Type B pancreatic cell (in vitro differentiated cells): ENCODE measurements around the gene SLC6A19. TPM values are rescaled to one million over a fixed set of nuclear protein-coding genes. Genes with fewer than 3 reads are reported as not detected.

ENCODE experiments used
- DNase-seq: peaks from one replicate; pipeline ENCODE4 v3.0.0; 2021; ENCODE audit warnings: mixed read lengths; ENCODE audit not compliant: unreplicated experiment; ENCODE audit errors: extremely low spot score
- H3K27ac Mint-ChIP-seq: 2 replicates; pipeline ENCODE4 v1.8.0; 2021; ENCODE audit warnings: mild to moderate bottlenecking, mixed read lengths
- H3K27me3 Mint-ChIP-seq: 2 replicates; pipeline ENCODE4 v1.8.0; 2021; ENCODE audit warnings: mixed read lengths
- H3K36me3 Mint-ChIP-seq: 2 replicates; pipeline ENCODE4 v1.8.0; 2021; ENCODE audit warnings: mixed read lengths
- H3K4me1 Mint-ChIP-seq: one replicate; pipeline ENCODE4 v1.8.0; 2021; ENCODE audit warnings: mixed read lengths; ENCODE audit not compliant: unreplicated experiment
- H3K4me3 Mint-ChIP-seq: 2 replicates; pipeline ENCODE4 v1.8.0; 2021; ENCODE audit warnings: mild to moderate bottlenecking, mixed read lengths
- H3K9me3 Mint-ChIP-seq: 2 replicates; pipeline ENCODE4 v1.8.0; 2021; ENCODE audit warnings: mixed read lengths
- total RNA-seq: library from RNA; stranded (reverse); gene quantifications from 2 replicates; pipeline ENCODE4 v1.2.1, GENCODE V29; 2021; ENCODE audit warnings: low replicate concordance
- TF ChIP-seq, protein P1 (sequence below): fragments of 200-600 bp; sonication (generic); conservative IDR thresholded peaks from 2 replicates; pipeline ENCODE4 v1.5.0; 2021; ENCODE audit warnings: antibody characterized with exemption, mild to moderate bottlenecking

SLC6A19 gene
- total RNA-seq, 1 donor from 2014 or later: 12.6 TPM

- no peak overlapping the region for H3K27ac Mint-ChIP-seq
- H3K27me3 Mint-ChIP-seq: no peaks in the 10 kb centered on the region
- no peak for DNase-seq
- TF ChIP-seq, protein P1, sequence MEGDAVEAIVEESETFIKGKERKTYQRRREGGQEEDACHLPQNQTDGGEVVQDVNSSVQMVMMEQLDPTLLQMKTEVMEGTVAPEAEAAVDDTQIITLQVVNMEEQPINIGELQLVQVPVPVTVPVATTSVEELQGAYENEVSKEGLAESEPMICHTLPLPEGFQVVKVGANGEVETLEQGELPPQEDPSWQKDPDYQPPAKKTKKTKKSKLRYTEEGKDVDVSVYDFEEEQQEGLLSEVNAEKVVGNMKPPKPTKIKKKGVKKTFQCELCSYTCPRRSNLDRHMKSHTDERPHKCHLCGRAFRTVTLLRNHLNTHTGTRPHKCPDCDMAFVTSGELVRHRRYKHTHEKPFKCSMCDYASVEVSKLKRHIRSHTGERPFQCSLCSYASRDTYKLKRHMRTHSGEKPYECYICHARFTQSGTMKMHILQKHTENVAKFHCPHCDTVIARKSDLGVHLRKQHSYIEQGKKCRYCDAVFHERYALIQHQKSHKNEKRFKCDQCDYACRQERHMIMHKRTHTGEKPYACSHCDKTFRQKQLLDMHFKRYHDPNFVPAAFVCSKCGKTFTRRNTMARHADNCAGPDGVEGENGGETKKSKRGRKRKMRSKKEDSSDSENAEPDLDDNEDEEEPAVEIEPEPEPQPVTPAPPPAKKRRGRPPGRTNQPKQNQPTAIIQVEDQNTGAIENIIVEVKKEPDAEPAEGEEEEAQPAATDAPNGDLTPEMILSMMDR: no peak
- H3K4me1 Mint-ChIP-seq: peaks cover 5% of the 10 kb centered on the region
- H3K36me3 Mint-ChIP-seq: no peaks in the 10 kb centered on the region
- H3K4me3 Mint-ChIP-seq: no peak overlapping the region
- no peaks in the 10 kb centered on the region for H3K9me3 Mint-ChIP-seq
Observed at GRCh38 chr5:1180096-1180495, 21.3 kb upstream of the SLC6A19 start.

- no peak for DNase-seq
- Mint-ChIP-seq H3K4me1 (peaks cover 8% of the 10 kb centered on the region), H3K9me3 (no peaks in the 10 kb centered on the region), H3K4me3 (no peak overlapping the region), H3K27me3 (no peaks in the 10 kb centered on the region), H3K36me3 (no peaks in the 10 kb centered on the region), H3K27ac (no peak overlapping the region)
- TF ChIP-seq, protein P1: no peak
Observed at GRCh38 chr5:1180841-1181271, 20.5 kb upstream of the SLC6A19 start.

DNA sequence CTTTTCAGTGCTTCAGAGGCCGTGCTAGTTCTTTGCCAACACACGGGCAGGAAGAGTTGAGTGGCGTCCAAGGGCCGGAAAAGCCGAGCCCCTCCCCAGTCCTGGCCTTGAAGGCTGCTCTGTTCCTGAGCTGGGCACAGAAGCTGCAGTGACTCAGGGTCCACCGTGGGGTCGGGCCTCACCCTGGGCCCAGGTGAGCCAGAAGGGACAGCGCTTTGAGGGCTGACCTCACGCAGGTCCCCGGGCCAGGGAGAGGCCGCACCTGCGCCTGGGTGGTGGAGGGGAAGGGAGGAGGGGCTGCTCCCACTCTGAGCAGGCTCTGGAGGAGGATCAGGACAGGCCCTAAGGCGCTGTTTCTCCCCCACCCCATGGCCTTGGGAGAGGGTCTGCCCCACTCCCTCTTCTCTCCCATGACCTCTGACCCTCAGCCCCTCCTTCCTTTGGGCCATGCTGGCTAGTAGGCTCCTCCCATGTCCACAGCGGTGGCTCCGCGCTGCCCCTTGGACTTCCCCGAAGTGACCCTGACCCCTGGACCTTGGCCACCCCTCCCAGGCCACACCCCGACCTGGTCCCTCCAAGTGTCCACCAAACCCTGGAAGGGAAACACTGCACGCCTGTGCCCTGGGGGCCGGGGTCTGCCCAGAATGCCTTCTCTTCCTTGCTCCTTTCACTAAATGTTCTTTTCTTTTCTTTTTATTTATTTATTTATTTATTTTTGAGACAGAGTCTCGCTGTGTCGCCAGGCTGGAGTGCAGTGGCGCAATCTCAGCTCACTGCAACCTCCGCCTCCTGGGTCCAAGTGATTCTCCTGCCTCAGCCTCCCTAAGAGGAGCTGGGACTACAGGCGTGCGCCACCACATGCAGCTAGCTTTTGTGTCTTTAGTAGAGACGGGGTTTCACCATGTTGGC is 19.7 kb upstream of the SLC6A19 start:
- H3K9me3 Mint-ChIP-seq: no peaks in the 10 kb centered on the region
- H3K4me3 Mint-ChIP-seq: no peak overlapping the region
- no peaks in the 10 kb centered on the region for H3K27me3 Mint-ChIP-seq
- H3K4me1 Mint-ChIP-seq: peaks cover 14% of the 10 kb centered on the region
- no peak overlapping the region for H3K27ac Mint-ChIP-seq
- H3K36me3 Mint-ChIP-seq: no peaks in the 10 kb centered on the region
- no peak for DNase-seq
- TF ChIP-seq, protein P1: no peak

GRCh38 chr5:1182360-1182632 is 19.1 kb upstream of the SLC6A19 start:
- H3K27me3 Mint-ChIP-seq: no peaks in the 10 kb centered on the region
- H3K36me3 Mint-ChIP-seq: no peaks in the 10 kb centered on the region
- H3K27ac Mint-ChIP-seq: no peak overlapping the region
- no peak overlapping the region for H3K4me3 Mint-ChIP-seq
- no peak for DNase-seq
- peaks cover 14% of the 10 kb centered on the region for H3K4me1 Mint-ChIP-seq
- H3K9me3 Mint-ChIP-seq: no peaks in the 10 kb centered on the region
- TF ChIP-seq, protein P1: no peak

GRCh38 chr5:1182633-1183423 is 18.6 kb upstream of the SLC6A19 start:
- H3K36me3 Mint-ChIP-seq: no peaks in the 10 kb centered on the region
- peak overlapping the region; percentile 69 for H3K4me3 Mint-ChIP-seq
- TF ChIP-seq, protein P1: no peak
- DNase-seq: no peak
- H3K27me3 Mint-ChIP-seq: no peaks in the 10 kb centered on the region
- H3K9me3 Mint-ChIP-seq: no peaks in the 10 kb centered on the region
- H3K4me1 Mint-ChIP-seq: peaks cover 14% of the 10 kb centered on the region
- H3K27ac Mint-ChIP-seq: peak overlapping the region; percentile 67
